Effector memory CD8-positive, alpha-beta T cell (primary cell): ENCODE data around the gene PFDN1.

Source experiments
- ATAC-seq: fragments of 150-1000 bp; cut with Tn5 transposase; replicated peaks from 2 replicates; pipeline ENCODE4 v1.10.0; 2021; ENCODE audit warnings: mild to moderate bottlenecking, moderate library complexity
- DNase-seq, 3 experiments: peaks; one replicate each; pipeline ENCODE4 v3.0.0; 2021
- H3K27ac Mint-ChIP-seq, 2 donors: one replicate each; pipeline ENCODE4 v1.8.0; 2022; ENCODE audit warnings: mild to moderate bottlenecking in 2 of 2, mixed read lengths in 2 of 2, moderate library complexity in 2 of 2
- H3K27me3 Mint-ChIP-seq, 2 donors: one replicate each; pipeline ENCODE4 v1.8.0; 2022; ENCODE audit warnings: mixed read lengths in 2 of 2
- H3K36me3 Mint-ChIP-seq: one replicate; pipeline ENCODE4 v1.8.0; 2022; ENCODE audit warnings: mild to moderate bottlenecking, moderate library complexity, mixed read lengths; ENCODE audit not compliant: insufficient read depth
- H3K4me1 Mint-ChIP-seq, 2 donors: one replicate each; pipeline ENCODE4 v1.8.0; 2022; ENCODE audit warnings: low read depth in 2 of 2, mixed read lengths in 2 of 2
- H3K4me3 Mint-ChIP-seq, 2 donors: one replicate each; pipeline ENCODE4 v1.8.0; 2022; ENCODE audit warnings: mild to moderate bottlenecking in 2 of 2, mixed read lengths in 2 of 2, moderate library complexity in 2 of 2
- H3K9me3 Mint-ChIP-seq, 2 donors: one replicate each; pipeline ENCODE4 v1.8.0; 2022; ENCODE audit warnings: mixed read lengths in 2 of 2

The PFDN1 gene

GRCh38 chr5:140322751-140323731, 20.1 kb upstream of the PFDN1 start:
- H3K9me3 Mint-ChIP-seq: no peaks in the 10 kb centered on the region
- DNase-seq: no peak
- H3K36me3 Mint-ChIP-seq: no peaks in the 10 kb centered on the region
- H3K4me1 Mint-ChIP-seq: peaks cover 0 to under 1% of the 10 kb centered on the region in 2 donors
- peaks cover 0 to 10% of the 10 kb centered on the region in 2 donors for H3K27me3 Mint-ChIP-seq
- ATAC-seq: no peak
- no peak overlapping the region for H3K4me3 Mint-ChIP-seq
- H3K27ac Mint-ChIP-seq: no peak overlapping the region

GRCh38 chr5:140321796-140322195, 18.9 kb upstream of the PFDN1 start:
- DNase-seq: no peak
- ATAC-seq: peak; percentile 32
- Mint-ChIP-seq H3K27me3 (peaks cover 0 to 3% of the 10 kb centered on the region in 2 donors), H3K9me3 (no peaks in the 10 kb centered on the region), H3K27ac (no peak overlapping the region), H3K36me3 (no peaks in the 10 kb centered on the region), H3K4me3 (no peak overlapping the region), H3K4me1 (peaks cover 0 to 3% of the 10 kb centered on the region in 2 donors)

- DNase-seq: no peak
- Mint-ChIP-seq H3K9me3 (no peaks in the 10 kb centered on the region), H3K4me3 (no peak overlapping the region), H3K27me3 (no peaks in the 10 kb centered on the region), H3K36me3 (no peaks in the 10 kb centered on the region), H3K27ac (no peak overlapping the region), H3K4me1 (peaks cover 0 to 3% of the 10 kb centered on the region in 2 donors)
- no peak for ATAC-seq
These were observed 16.9 kb upstream of the PFDN1 start for GRCh38 chr5:140319833-140320232.

GRCh38 chr5:140318792-140319191, 15.9 kb upstream of the PFDN1 start:
- H3K27me3 Mint-ChIP-seq: no peaks in the 10 kb centered on the region
- H3K27ac Mint-ChIP-seq: no peak overlapping the region
- ATAC-seq (no peak), DNase-seq (no peak)
- no peaks in the 10 kb centered on the region for H3K9me3 Mint-ChIP-seq
- peaks cover 0 to 3% of the 10 kb centered on the region in 2 donors for H3K4me1 Mint-ChIP-seq
- H3K4me3 Mint-ChIP-seq: no peak overlapping the region
- no peaks in the 10 kb centered on the region for H3K36me3 Mint-ChIP-seq

GRCh38 chr5:140317859-140318258, 15.0 kb upstream of the PFDN1 start:
- Mint-ChIP-seq H3K4me3 (no peak overlapping the region), H3K9me3 (no peaks in the 10 kb centered on the region), H3K27me3 (no peaks in the 10 kb centered on the region), H3K27ac (no peak overlapping the region), H3K4me1 (peaks cover 0 to 3% of the 10 kb centered on the region in 2 donors), H3K36me3 (no peaks in the 10 kb centered on the region)
- DNase-seq (no peak), ATAC-seq (no peak)

GRCh38 chr5:140312791-140313189, 9.9 kb upstream of the PFDN1 start:
- H3K9me3 Mint-ChIP-seq: no peaks in the 10 kb centered on the region
- no peak overlapping the region for H3K27ac Mint-ChIP-seq
- no peaks in the 10 kb centered on the region for H3K4me1 Mint-ChIP-seq
- ATAC-seq: no peak
- no peak overlapping the region for H3K4me3 Mint-ChIP-seq
- DNase-seq: no peak
- H3K36me3 Mint-ChIP-seq: no peaks in the 10 kb centered on the region
- peaks cover 11 to 26% of the 10 kb centered on the region in 2 donors for H3K27me3 Mint-ChIP-seq

GRCh38 chr5:140312067-140312790, 9.3 kb upstream of the PFDN1 start:
- Mint-ChIP-seq H3K27me3 (peaks cover 11 to 26% of the 10 kb centered on the region in 2 donors), H3K36me3 (no peaks in the 10 kb centered on the region), H3K27ac (no peak overlapping the region), H3K4me3 (no peak overlapping the region), H3K4me1 (no peaks in the 10 kb centered on the region), H3K9me3 (no peaks in the 10 kb centered on the region)
- DNase-seq (no peak), ATAC-seq (no peak)

- no peak for DNase-seq
- no peak for ATAC-seq
- Mint-ChIP-seq H3K9me3 (no peaks in the 10 kb centered on the region), H3K4me1 (no peaks in the 10 kb centered on the region), H3K4me3 (no peak overlapping the region), H3K36me3 (no peaks in the 10 kb centered on the region), H3K27ac (no peak overlapping the region), H3K27me3 (peaks cover 17 to 31% of the 10 kb centered on the region in 2 donors)
These were observed 8.1 kb upstream of the PFDN1 start for GRCh38 chr5:140311011-140311467.

- ATAC-seq: no peak
- H3K27ac Mint-ChIP-seq: no peak overlapping the region
- H3K4me3 Mint-ChIP-seq: no peak overlapping the region
- H3K9me3 Mint-ChIP-seq: no peaks in the 10 kb centered on the region
- peaks cover 3% of the 10 kb centered on the region for H3K36me3 Mint-ChIP-seq
- H3K27me3 Mint-ChIP-seq: peaks cover 22 to 33% of the 10 kb centered on the region in 2 donors
- no peak for DNase-seq
- no peaks in the 10 kb centered on the region for H3K4me1 Mint-ChIP-seq
These were observed 7.5 kb upstream of the PFDN1 start for GRCh38 chr5:140310434-140310833.

- H3K27me3 Mint-ChIP-seq: peaks cover 22 to 33% of the 10 kb centered on the region in 2 donors
- DNase-seq (no peak), ATAC-seq (no peak)
- no peak overlapping the region for H3K27ac Mint-ChIP-seq
- no peaks in the 10 kb centered on the region for H3K4me1 Mint-ChIP-seq
- peaks cover 3% of the 10 kb centered on the region for H3K36me3 Mint-ChIP-seq
- H3K9me3 Mint-ChIP-seq: no peaks in the 10 kb centered on the region
- no peak overlapping the region for H3K4me3 Mint-ChIP-seq
These were observed 6.9 kb upstream of the PFDN1 start for GRCh38 chr5:140309706-140310249.

- no peak for DNase-seq
- Mint-ChIP-seq H3K36me3 (peaks cover 11% of the 10 kb centered on the region), H3K4me3 (no peak overlapping the region), H3K9me3 (no peaks in the 10 kb centered on the region), H3K27ac (no peak overlapping the region), H3K27me3 (peaks cover 11 to 25% of the 10 kb centered on the region in 2 donors), H3K4me1 (peaks cover 7 to 18% of the 10 kb centered on the region in 2 donors)
- no peak for ATAC-seq
These were observed 2.6 kb upstream of the PFDN1 start for GRCh38 chr5:140305471-140305870.

- Mint-ChIP-seq H3K4me1 (peaks cover 7 to 18% of the 10 kb centered on the region in 2 donors), H3K36me3 (peaks cover 23% of the 10 kb centered on the region), H3K4me3 (peak overlapping the region in 1 of 2 donors; percentile 33), H3K27me3 (peaks cover 11 to 12% of the 10 kb centered on the region in 2 donors), H3K27ac (no peak overlapping the region), H3K9me3 (no peaks in the 10 kb centered on the region)
- no peak for DNase-seq
- no peak for ATAC-seq
These were observed 1.1 kb upstream of the PFDN1 start for GRCh38 chr5:140303966-140304365.

- DNase-seq (no peak), ATAC-seq (no peak)
- Mint-ChIP-seq H3K27me3 (peaks cover 2 to 6% of the 10 kb centered on the region in 2 donors), H3K4me1 (peaks cover 9 to 26% of the 10 kb centered on the region in 2 donors), H3K36me3 (peaks cover 32% of the 10 kb centered on the region), H3K27ac (no peak overlapping the region), H3K4me3 (no peak overlapping the region), H3K9me3 (no peaks in the 10 kb centered on the region)
These were observed 1.8 kb downstream of the PFDN1 start for GRCh38 chr5:140301136-140301535.
